SHP77 (cell line): ENCODE measurements around the gene GNL1.

Experiments used
- DNase-seq, 2 experiments: peaks; one replicate each; lab custom pipeline; 2025; lab: John Stamatoyannopoulos, UW

GNL1 gene

DNA sequence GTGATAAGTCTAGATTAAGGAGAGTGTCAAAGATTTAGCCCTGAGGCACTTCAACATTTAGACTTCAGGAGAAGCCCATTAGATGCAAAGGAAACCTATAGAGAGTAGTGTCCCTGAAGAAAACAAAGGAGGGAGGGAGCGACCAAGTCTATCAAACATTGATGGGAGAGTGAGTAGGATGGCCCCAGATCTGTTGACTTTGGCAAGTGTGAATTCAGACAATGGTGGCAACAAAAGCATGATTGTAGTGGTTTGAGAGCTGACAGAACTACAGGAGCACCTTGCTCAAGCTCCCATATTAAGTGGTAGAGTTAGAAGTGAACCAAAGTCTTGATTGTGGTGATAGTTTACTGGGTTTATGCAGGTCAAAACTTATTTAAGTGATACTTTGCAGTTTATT lies 14.0 kb upstream of the GNL1 start:
- no peak for DNase-seq

DNA sequence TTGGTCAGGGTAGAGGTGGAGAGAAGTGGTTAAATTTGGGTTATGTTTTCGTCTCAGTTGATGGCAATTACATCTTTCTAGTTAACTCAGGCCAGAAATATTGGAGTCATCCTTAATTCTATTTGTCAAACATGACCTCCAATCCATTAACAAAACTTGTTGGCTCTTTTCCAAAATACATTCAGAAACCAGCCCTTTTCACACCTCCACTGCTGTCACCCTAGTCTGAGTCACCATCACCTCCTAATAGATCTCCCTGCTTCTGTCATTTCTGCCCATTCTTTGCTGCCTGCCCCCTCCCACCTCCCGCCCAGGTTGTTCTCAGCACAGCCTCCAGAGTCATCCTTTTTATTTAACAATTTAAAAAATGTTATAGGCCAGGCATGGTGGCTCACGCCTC lies 12.0 kb upstream of the GNL1 start:
- no peak for DNase-seq

DNA sequence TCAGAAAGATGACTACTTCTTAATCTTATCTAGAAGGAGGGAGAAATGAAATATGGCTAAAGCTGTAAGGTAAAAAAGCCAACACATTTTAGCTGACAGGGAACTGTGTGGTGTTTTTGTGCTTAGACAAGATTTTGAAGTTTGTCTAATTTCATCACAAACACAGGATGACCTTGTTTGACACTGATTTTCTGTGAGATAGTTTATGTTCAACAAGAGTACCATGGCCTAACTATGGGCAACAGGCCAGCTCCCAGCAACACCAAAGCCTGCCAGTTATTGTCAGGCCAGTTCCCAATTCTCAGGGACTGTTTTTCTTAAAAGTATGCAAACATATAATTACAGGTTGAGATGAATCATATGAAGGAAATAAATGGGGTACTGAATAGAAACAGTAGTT lies 9.5 kb upstream of the GNL1 start:
- no peak for DNase-seq

DNA sequence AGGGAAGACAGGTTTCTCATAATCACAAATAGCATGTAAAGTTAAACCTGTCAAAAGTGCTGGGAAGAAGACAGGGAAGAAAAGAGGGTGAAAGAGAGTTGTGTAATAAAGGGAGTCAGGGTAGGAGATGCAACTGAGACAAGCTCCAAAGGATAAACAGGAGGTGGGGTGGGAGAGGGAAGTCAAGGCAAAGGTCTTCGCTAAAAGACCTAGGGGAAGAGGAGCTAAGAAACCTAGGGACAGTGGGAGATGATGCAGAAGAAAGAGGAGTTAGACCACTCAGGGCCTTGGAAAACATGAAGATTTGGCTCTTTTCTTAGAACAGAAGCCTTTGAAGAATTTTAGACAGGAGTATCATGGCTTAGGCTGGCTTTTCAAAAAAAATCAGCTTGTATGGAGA lies 7.8 kb upstream of the GNL1 start:
- DNase-seq = no peak

DNA sequence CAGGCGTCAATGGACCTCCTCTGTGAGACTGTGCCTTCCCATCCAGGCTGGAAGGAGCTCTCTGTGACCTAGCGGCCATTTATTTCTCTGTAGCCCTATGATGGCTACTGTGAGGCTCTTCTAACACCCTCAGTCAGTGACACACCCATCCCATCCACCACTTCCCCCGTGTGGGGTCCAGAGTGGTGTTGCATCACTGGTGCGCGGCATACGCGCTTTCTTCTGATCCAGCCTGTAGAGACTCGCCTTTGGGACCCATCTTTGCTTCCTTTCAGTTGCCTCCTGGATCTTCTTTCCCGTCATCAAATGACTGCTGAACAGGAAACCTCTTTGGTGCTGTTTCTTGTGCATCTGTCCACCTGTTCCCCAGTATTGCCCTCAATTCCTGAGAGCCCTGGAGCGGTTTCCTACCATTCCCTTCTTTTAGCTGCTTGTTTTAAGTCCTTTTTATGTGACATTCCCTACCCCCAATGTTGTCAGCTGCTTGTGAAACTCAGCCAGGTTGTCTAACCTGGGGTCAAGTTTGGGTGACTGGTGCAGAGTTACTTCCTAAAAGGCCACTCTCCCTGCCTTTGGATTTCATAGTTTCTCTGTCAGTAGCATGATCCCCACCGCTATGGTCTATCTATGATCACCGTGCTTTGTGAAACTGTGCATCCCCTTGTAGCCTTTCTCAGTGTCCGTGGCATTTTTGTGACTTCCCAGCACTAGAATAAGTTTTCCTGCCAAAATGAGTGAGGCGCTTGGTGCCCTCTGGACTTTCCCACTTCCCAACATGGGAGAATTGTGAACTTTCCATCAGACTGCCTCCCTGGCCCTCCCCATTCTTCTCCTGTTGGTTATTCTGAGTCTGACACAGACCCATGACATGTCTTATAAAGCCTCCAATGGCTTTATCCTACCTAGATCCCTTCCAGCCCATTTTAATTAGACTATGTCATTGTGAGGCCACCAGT lies 6.5 kb upstream of the GNL1 start:
- DNase-seq = no peak

DNA sequence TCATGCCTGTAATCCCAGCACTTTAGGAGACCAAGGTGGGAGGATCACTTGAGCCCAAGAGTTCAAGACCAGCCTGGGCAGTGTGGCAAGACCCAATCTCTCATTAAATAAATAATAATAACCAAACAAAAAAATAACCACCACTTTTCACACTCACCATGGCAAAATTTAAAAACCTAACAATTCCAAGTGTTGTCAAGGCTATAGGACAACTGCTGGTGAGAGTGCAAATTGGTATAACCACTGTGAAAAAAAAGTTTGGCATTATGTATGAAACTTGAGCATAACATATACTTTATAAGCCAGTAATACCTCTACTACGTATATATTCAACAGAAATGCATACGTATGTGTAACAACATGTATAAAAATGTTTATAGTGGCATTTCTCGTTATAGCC lies 4.6 kb upstream of the GNL1 start:
- DNase-seq = no peak

DNA sequence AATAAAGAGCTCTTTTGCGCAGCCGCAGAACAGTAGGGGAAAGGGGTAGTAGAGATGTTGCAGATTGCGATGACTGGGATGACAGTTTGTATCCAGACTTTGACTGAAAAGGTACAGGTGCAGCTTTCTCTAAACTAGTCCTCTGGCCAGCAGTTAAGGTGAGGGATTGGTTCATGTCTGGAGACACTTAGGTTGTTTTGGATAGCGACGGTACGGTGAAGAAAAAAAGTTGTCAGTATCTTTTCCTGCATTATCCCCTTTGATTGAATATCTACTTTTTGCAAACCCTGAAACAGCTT lies 1.3 kb upstream of the GNL1 start:
- DNase-seq = no peak

DNA sequence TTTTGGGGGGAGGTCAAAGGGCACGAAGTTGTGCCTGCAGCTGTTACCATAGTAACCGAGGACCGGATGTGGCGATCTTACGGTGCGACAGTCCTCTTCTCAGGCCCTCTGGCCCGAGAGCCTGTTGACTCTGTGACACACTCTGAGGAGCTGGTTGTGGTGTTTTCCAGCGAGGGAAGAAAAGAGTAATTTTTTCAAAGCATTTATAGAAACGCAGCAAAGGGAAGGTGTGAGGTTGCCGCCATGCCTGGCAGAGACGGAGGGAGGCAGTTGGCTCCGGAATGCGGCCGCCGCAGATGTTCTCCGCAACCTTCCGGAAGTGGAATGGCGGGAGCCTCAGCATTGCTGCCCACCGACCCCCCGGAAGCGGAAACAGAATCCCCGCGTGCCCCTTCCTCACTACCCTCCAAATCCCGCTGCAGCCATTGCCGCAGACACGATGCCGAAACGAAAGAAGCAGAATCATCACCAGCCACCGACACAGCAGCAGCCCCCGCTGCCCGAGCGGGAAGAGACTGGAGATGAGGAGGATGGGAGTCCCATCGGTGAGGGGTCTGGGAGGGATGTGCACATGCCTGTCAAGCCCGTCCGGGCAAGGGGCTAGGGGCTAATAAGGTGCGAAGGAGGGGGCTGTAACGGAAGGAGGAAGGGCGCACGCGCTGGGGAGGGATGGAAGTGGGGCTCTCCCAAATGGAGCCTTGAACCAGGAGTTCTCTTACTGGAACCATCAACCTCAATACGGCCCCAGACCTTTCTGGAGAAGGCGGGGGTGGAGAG lies 805 bp upstream of the GNL1 start, which contains the start of gene PRR3:
Gene PRR3 (plus strand): TSS at position 390 of the 777 bp plus-strand sequence. CDS start 50 bp downstream, at position 440.
- DNase-seq = peak; percentile 82 to 87

DNA sequence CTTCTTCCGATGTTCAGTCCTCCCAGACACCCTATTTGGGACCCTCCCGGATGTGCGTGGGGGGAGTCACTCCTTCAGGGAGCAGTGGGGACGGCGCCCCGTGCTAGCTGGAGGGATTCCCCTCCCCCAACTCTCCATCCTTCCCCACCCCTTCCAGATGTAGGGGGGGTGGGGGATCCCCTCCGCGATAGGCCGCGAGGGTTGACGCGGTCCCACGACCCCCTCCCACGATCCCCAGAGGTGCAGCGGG lies 548 bp downstream of the GNL1 start:
- no peak for DNase-seq

DNA sequence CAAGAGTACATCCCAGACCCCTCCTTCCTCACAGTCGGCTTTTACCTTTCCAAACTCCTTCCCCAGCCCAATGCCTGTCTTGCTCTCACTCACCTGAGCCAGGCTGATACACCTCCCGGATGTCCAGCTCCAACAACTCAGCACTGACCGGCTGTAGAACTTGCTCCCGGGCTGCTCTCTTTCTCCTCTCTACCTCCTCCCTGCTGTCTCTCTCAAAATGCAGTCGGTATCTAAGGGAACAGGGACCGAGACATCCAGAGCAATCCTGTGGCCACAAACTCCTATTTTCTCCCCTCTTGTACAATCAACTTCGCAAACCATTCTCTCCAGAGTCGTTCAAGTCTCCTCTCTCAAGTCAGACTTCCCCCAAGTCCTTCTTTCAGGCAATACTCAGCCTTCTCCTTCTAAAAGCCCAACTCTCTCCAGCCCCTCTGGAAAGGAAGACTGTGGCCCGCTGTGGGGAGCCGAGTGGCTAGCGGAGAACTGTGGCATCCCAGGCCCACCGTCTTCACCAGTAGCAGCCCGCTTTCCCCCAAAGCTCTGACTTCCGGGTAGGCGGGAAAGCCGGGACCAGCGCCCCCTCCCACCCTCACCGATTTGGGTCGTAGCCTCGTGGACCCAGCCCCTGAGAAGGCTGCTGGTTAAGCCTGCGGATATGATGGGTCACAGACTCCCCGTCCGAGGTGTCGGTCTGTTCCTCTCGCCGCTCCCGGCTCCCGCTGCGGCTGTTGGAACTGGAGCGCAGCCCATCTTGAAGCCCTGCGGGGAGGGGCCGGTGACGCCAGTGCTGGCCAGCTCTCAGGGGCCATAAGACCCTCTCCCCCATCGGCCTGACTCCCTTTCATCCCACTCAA lies 1.1 kb downstream of the GNL1 start:
- no peak for DNase-seq

DNA sequence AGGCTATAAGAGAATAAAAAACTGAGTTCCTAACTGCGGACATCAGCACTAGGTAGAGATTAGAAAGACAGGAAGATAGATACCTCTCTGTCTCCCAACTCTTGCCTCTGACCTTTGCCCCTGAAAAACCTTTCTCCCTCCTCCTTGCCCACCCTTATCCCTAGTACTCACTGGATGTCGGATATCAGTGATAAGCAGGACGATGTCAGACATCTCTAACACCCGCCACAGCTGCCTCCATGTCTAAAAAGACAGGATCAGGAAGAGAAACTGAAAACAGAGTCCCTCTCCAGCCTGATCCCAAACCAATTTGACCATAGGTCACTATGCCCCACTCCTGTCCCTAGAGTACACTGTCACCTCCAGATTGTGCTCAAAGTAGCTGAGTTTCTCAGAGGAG lies 1.9 kb downstream of the GNL1 start:
- DNase-seq = no peak

DNA sequence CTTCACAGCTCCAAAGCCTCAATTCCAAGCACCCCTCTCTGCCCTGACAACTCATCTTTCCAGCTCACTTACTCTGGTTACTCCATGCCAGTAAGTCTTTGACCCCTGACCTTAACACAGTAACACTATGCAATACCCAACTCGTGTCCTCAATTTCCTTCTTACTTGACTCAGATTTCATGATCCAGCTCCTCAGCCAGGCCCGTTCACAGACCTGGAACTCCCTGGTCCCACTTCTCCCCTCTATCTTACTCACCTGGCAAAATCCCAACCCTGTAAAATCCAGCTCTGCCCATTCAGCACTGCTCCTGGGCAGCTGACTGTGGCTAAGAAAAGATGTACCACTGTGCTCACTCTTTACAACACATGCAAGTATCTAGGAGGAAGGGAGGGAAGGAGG lies 7.9 kb downstream of the GNL1 start:
- no peak for DNase-seq

DNA sequence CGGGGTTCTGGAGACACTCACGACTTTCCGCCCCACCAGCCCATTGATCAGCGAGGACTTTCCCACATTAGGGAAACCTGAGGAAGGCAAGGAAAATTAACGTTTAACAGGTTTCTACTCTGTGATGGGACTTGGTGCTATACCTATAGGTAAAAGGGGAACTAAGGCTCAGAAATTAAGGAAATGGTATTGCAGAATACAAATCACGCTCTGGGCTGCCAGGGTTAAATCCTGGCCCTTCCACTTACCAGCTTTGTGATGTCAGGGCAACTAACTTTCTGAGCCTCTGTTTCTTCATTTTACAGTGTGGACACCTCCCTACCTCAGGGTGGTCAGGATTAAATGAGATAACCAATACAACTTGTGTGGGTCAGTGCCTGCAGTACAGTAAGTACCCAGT lies 8.8 kb downstream of the GNL1 start:
- DNase-seq = no peak

DNA sequence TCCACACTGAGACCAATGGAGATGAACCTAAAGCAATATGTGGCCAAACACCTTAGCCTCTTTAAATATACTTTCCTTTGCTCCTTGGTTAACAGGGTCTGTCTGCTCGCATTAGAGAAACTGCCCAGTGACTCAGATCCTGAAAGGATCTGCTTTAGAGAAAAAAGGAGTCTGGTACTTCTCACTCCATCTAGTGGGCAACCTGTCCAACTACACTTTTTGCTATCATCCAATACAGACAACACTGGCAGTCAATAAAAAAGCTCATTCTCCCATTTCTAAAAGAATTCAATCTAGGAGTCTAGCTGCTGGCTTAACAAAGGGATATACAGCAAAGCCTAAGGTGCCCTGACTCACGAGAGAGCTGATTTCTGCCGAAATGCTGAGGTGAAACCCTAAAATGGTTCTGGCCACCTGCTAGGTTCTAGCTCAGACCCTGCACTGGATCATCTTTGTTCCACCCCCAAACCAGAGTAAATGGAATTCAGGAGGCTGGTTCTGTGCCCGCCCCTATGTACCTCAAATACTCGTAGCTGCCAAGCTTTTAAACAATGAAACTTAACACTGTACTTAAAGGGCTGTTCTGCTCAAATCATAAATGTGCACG lies 11.5 kb downstream of the GNL1 start:
- peak; percentile 24 to 62 for DNase-seq

DNA sequence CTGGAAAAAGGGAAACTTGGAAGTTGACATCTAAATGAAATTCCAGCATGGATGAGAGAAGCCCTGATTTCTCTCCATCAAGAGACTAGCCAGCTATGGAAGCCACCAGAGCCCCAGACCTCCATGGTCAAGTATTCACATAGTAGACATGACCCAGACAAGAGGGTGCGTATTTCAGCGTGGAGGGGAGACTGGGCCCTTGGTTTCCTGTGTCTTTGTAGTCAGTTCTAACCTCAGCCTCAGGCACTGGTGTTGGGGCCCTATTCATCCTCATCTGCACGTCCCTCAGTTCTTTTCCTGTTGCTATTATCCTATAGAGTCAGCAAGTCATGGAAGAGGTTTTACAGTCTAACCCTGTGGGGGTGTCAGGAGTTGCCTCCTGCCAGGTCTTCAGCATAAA lies 12.5 kb downstream of the GNL1 start:
- DNase-seq = no peak

DNA sequence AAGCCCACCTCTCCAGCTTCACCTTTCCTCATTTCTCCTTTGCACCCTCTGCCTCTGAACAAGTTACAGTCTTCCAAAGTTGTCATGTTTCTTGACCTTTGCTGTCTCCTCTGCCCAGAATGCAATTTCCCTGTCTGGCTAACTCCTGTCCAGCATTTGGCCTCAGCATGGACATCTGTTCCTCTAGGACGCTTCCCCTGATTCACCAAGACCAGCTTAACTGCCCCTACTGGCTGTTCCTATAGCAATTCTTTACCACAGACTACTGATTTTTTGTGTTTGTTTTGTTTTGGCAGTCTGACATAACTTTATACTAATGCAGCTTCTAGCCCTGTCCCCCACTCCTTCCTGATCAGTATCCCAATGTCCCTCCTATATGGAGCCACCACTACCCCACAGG lies 13.4 kb downstream of the GNL1 start:
- DNase-seq = no peak

DNA sequence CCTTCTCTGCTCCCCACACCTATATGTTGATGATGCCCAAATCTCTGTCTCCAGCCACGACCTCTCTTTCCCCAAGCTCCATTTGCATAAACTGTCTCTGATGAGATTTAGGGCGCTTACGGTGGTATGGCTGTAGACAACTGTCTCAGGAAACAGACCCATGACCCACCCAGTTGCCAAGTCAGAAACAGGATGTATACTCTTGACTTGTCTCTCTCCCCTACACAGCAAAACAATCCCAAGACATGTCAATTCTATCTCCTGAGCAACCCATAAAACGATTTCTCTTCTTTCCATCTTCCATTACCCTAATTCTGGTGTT lies 13.9 kb downstream of the GNL1 start:
- DNase-seq = no peak

DNA sequence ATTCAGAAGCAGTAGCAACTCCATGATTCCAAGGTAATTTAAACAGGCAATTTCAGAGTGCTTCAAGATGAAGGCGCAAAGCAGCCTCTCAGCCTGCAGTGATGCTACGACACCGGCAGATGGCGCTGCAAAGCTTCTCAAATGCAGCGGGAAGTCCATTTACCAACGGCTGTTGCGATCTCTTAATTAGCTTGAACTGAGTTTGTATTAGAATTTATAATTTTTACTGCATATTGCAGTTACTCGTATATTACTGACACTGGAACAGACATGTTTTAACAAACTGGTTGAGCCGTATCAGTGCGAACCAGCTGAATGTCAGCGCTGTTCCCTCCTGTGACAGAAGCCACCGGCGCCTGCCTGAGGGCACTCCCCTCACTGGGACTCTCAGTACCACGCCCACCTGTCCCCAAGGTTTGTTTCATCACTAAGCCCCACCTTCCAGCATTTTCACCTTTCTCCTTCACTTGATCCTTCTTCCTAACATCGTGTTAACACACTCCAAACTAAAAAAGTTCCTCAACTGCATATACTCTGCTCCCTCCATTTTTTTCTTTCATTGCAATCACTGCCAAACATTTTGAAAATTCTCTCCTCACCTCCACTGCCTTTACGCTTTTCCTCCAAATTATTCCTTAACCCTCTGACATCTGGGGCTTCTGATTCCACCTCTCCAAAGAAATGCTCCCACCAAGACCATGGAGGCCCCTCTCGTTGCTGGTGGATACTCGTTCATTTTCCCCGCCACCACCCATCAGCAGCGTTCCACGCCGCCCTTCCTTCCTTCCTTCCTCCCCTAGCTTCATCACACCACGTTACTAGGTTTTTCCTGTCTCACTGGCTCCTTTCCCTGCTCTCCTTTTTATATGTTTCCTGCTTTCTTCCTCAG lies 14.5 kb downstream of the GNL1 start:
- peak; percentile 62 to 63 for DNase-seq

DNA sequence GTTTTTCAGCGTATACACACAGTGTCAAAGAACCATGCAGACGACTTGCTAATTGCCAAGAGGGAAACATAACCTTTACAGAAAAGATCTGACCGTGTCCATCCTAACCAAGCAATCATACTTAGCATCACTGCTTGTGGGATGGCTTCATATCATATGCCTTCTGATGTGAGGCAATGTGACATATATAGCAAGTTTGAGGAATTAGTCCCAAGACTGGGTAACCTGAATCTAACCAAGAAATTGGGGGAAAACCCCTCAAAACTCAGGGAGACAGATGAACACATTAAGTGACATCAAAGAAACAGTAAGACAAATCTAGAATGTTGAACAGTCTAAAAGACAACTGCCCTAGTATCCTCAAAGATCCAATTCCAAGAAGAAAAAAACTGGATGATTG lies 18.4 kb downstream of the GNL1 start:
- no peak for DNase-seq

DNA sequence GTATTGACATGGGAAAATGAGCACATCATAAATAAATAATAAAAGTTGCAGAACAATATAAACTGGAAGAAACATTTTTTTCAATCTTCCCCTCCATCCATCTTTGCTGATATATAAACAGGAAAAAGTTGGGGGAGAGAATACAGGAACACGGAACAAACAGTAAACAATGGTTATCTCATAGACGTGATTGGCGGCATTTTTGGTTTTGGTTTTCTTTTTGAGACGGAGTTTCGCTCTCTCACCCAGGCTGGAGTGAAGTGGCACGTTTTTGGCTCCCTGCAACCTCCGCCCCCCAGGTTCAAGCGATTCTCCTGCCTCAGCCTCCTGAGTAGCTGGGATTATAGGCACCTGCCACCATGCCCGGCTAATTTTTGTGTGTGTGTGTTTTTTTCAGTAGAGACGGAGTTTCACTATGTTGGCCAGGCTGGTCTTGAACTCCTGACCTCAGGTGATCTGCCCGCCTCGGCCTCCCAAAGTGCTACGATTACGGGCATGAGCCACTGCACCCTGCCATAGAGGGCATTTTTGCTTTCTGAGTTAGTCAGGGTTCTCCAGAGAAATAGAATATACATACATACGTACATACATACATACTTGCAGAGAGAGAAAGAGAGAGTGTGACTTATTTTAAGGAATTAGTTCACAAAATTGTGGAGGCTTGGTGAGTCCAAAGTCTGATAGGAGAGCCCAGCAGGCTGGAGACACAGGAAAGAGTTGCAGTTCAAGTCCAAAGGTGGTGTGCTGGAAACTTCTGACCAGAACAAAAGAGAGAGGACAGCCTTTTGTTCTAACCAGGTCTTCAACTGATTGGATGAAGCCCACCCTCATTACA lies 22.6 kb downstream of the GNL1 start:
- no peak for DNase-seq

DNA sequence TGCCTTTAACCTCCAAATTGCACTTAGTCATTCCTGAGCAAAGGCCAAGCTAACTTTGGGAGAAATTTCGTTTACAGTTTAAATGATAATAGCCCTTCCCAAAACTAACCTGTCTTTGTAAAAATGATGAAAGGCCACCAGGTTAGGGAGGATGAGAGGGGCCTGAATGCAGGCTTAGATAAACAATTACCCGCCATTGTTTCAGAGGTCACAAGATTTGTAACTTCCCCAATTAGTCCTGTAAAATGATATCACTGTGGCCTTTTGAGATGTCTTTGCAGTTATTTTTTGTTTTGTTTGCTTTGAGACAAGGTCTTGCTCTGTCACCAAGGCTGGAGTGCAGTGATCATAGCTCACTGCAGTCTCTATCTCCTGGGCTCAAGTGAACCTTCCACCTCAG lies 26.3 kb downstream of the GNL1 start:
- no peak for DNase-seq
